Panc1 (cell line): Measurements from ENCODE around the gene NOSTRIN.

Experiments
- CTCF ChIP-seq: fragments of 450-650 bp; IDR thresholded peaks from 2 replicates; pipeline ENCODE4 v1.5.1; 2017; ENCODE audit warnings: mild to moderate bottlenecking
- REST ChIP-seq, 2 experiments: IDR thresholded peaks; 2 replicates each; pipeline ENCODE4 v1.6.1; 2011 to 2012; ENCODE audit warnings: low read depth in 2 of 2, control low read depth in 1 of 2, low read length in 1 of 2, mild to moderate bottlenecking in 1 of 2, moderate library complexity in 1 of 2; ENCODE audit not compliant: insufficient read depth in 1 of 2
- TCF7L2 ChIP-seq: IDR thresholded peaks from 2 replicates; pipeline ENCODE4 v1.6.1; 2011; ENCODE audit warnings: mild to moderate bottlenecking, low read depth, low read length, inconsistent platforms

- TF ChIP-seq CTCF (0 out of 2 replicates have a peak, but pooled peaks have one; percentile 1), TCF7L2 (no peak), REST (IDR thresholded peaks at IDR 0.05; ENCODE audit: insufficient read depth in 1 of 2, low read depth in 2 of 2, low read length in 1 of 2) (no peak)
These were observed 47.2 kb downstream of the NOSTRIN start for GRCh38 chr2:168849610-168850009.
